HG03066 (cell line): ENCODE results near the gene OR8B4.
A peak's percentile ranks its signal among the peaks of the same experiment; 100 is the strongest.
"Not testable (repeated sequence)": the region's sequence is repeated elsewhere in the genome, so short reads cannot be mapped to it uniquely, and the experiment has no call there.

ENCODE experiments used
- ATAC-seq: cut with Tn5 transposase; IDR thresholded peaks from one replicate; pipeline ENCODE4 v1.9.1; 2021; ENCODE audit warnings: low read depth; ENCODE audit not compliant: unreplicated experiment

OR8B4 gene

GRCh38 chr11:124415356-124415923, 9.2 kb downstream of the OR8B4 start:
- ATAC-seq, result no peak

GRCh38 chr11:124409906-124410305, 14.8 kb downstream of the OR8B4 start:
- ATAC-seq, result no peak

GRCh38 chr11:124405581-124405980, 19.1 kb downstream of the OR8B4 start:
- ATAC-seq, result no peak

- ATAC-seq, result not testable (repeated sequence)
Observed at GRCh38 chr11:124403186-124403585, 21.5 kb downstream of the OR8B4 start.

GRCh38 chr11:124402326-124402922, 22.2 kb downstream of the OR8B4 start:
- ATAC-seq, result peak; percentile 97

- ATAC-seq, result no peak
Observed at GRCh38 chr11:124398924-124399323, 25.7 kb downstream of the OR8B4 start, which contains the start of gene OR8B3. Gene OR8B3 (minus strand): TSS chr11:124399024. CDS start chr11:124397351, 1,673 bp downstream.

GRCh38 chr11:124396847-124397246, 27.8 kb downstream of the OR8B4 start:
- ATAC-seq, result not testable (repeated sequence)

- no peak for ATAC-seq
Observed at GRCh38 chr11:124394408-124394807, 30.3 kb downstream of the OR8B4 start.

- ATAC-seq, result no peak
Observed at GRCh38 chr11:124384399-124384798, 40.3 kb downstream of the OR8B4 start, which contains the start of gene OR8B2. Gene OR8B2 (minus strand): TSS chr11:124384499. CDS start chr11:124383343, 1,156 bp downstream.

GRCh38 chr11:124382857-124383256, 41.8 kb downstream of the OR8B4 start:
- not testable (repeated sequence) for ATAC-seq

- ATAC-seq, result no peak
Observed at GRCh38 chr11:124380585-124380984, 44.1 kb downstream of the OR8B4 start.

- no peak for ATAC-seq
Observed at GRCh38 chr11:124376280-124376679, 48.4 kb downstream of the OR8B4 start.
